HFF-Myc (cell line): ENCODE results near the gene WNT3.
A peak's percentile ranks its signal among the peaks of the same experiment; 100 is the strongest.

ENCODE experiments used
- DNase-seq: peaks from one replicate; pipeline ENCODE4 v3.0.0-alpha.2; 2011; ENCODE audit warnings: low read depth; ENCODE audit errors: extremely low read depth
- H3K4me3 ChIP-seq: replicated peaks from 2 replicates; pipeline ENCODE4 v1.5.1; 2011; ENCODE audit warnings: low read depth, mild to moderate bottlenecking, control low read depth, low read length
- TF ChIP-seq, protein P1 (sequence below): IDR thresholded peaks from 2 replicates; pipeline ENCODE4 v1.5.1; 2012; ENCODE audit warnings: mild to moderate bottlenecking, low read depth, low read length, control low read depth; ENCODE audit errors: missing control alignments

Gene WNT3

DNA sequence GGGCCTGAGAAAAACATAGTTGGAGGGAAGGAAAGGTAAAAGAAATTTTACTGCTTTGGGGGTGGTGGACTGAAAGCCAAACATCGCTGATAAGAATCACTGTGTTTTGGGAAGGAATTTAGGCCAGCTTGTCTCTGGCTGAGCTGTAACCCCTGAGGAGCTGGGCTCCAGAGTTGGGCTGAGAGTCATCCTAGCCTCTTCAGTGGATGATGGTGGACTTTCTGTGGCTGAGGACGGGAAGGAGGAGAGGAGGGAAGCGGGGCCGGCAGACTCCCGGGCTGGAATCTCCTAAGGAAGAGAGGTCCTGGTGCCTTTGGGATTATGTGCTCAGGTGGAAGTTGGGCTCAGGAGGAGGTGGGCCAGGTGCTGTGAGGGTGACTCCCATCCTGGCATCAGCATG lies 41.5 kb upstream of the WNT3 start:
- TF ChIP-seq, protein P1, sequence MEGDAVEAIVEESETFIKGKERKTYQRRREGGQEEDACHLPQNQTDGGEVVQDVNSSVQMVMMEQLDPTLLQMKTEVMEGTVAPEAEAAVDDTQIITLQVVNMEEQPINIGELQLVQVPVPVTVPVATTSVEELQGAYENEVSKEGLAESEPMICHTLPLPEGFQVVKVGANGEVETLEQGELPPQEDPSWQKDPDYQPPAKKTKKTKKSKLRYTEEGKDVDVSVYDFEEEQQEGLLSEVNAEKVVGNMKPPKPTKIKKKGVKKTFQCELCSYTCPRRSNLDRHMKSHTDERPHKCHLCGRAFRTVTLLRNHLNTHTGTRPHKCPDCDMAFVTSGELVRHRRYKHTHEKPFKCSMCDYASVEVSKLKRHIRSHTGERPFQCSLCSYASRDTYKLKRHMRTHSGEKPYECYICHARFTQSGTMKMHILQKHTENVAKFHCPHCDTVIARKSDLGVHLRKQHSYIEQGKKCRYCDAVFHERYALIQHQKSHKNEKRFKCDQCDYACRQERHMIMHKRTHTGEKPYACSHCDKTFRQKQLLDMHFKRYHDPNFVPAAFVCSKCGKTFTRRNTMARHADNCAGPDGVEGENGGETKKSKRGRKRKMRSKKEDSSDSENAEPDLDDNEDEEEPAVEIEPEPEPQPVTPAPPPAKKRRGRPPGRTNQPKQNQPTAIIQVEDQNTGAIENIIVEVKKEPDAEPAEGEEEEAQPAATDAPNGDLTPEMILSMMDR, result no peak
- no peak for DNase-seq
- H3K4me3 ChIP-seq, result no peak overlapping the region

DNA sequence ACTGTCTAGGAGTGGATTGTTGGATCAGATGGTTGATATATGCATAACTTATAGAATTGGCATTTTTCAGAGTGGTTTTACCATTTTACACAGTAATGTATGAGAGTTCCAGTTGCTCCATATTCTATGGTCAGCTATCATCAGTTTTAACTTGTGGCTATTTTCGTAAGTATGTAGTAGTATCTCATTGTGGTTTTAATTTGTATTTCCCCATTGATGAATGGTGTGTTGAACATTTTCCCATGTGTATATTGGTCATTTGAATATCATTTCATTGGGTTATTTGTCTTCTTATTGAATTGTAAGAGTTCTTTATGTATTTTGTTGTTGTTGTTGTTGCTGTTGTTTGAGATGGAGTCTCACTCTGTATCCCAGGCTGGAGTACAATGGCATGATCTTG lies 39.1 kb upstream of the WNT3 start:
- DNase-seq, result no peak
- H3K4me3 ChIP-seq, result no peak overlapping the region
- TF ChIP-seq, protein P1, result no peak

DNA sequence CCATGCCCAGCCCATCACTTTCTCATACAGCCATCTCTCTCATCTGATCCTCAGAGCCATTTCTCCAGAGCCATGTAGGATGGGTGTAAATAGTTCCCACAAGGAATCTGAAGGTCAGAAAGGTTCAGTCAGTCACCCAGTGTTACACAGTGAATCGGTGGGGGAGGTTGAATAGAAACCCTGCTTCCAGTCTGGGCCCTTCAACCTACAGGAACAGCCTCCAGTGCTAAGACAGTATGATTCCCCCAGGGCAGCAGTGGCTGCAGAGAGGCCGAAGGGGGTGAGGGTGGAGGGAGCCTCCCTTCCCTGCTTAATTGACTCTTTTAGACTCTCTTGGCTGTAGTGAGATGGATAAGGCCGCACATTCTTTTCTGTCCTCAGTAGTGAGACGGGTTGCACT lies 36.5 kb upstream of the WNT3 start:
- no peak for DNase-seq
- TF ChIP-seq, protein P1, result no peak
- H3K4me3 ChIP-seq, result no peak overlapping the region

DNA sequence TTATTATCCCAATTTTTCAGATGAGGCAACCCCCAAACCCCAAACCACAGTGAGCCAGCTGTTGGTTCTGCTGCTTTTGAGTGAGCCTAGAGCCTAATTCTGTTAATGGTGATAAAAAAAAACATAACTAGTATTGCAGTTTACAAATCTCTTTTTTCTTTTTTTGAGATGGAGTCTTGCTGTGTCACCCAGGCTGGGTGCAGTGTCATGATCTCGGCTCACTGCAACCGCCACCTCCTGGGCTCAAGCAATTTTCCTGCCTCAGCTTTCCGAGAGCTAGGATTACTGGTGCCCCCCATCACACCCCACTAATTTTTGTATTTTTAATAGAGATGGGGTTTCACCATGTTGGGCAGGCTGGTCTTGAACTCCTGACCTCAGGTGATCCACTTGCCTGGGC lies 36.0 kb upstream of the WNT3 start:
- H3K4me3 ChIP-seq, result no peak overlapping the region
- no peak for DNase-seq
- TF ChIP-seq, protein P1, result no peak

DNA sequence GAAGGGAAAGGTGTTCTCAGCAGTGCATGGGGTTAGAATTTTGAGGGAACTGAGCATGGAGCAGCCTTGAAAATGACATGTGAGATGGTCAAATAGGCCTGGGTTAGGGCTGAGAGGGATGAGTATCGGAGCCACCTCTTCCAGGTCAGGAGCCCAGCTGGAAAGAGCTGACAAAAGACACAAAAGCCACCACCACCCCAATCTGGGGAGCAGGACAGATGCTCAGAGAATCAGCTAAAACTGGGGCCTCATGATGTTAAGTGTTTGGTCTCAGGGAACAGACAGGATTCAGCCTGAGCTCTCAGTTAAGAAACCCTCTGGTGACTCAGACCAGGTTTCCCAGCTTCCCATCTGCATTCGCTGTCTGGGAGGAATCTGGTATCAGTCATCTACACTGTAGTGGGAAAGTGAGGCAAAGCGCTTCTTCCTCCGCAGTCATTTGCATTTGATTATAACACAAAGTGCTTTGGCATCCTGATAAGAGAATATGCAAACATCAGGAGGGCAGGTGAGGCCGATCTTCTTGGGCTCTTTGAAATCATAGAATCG lies 35.5 kb upstream of the WNT3 start:
- TF ChIP-seq, protein P1, result no peak
- H3K4me3 ChIP-seq, result no peak overlapping the region
- DNase-seq, result no peak

DNA sequence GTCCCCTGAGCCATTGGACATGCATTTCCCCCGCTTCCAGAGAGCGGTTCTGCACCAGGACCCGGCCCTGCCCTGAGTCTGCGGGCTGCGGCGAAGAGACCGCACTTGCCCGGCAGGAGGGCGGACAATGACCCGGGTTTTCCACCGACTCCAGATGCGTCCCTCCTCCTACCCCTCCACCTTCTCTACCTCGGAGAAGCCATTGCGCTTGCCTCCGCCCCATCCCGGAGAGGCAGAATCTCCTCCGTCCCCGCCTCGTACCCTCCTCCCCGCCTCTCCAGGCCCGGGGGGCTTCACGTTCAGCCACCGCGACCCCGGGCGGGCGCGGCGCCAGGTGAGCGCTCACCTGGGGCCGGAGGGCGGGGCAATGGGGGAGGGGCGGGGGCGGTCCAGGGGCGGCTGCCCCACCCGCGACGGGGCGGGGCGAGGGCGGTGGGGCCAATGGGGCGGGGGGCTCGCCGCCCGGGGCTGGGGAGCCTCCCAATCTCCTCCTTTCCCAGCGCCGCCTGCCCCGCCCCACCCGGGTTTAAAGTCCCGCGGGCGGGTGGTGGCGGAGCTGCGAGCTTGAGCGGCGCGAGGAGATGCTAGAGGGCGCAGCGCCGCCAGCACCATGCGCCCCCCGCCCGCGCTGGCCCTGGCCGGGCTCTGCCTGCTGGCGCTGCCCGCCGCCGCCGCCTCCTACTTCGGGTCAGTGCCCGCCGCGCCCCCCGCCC lies 32.7 kb upstream of the WNT3 start, which contains the start of gene WNT9B:
WNT9B (plus strand) TSS at position 555 of the 713 bp plus-strand sequence; CDS start at position 611, 56 bp downstream.
- no peak for DNase-seq
- TF ChIP-seq, protein P1, result no peak
- peak within 1 kb of the TSS; percentile 27 for H3K4me3 ChIP-seq
